Umbilical cord (tissue), 2 donors: ENCODE data around the gene PPP1R12A. TPM values are rescaled to one million over a fixed set of nuclear protein-coding genes. Genes with fewer than 3 reads are reported as not detected.

Experiments
- DNase-seq: peaks from one replicate; pipeline ENCODE4 v3.0.0-alpha.2; 2015; ENCODE audit warnings: low spot score
- total RNA-seq: library from RNA; depleted of rRNA; stranded (reverse); fragments of >200 nt; gene quantifications from one replicate; pipeline ENCODE4 v1.2.3, GENCODE V29; 2014; ENCODE audit warnings: low replicate concordance; ENCODE audit not compliant: insufficient read depth

The PPP1R12A gene
- total RNA-seq, 1 donor from 2014 or later: 452 TPM

DNA sequence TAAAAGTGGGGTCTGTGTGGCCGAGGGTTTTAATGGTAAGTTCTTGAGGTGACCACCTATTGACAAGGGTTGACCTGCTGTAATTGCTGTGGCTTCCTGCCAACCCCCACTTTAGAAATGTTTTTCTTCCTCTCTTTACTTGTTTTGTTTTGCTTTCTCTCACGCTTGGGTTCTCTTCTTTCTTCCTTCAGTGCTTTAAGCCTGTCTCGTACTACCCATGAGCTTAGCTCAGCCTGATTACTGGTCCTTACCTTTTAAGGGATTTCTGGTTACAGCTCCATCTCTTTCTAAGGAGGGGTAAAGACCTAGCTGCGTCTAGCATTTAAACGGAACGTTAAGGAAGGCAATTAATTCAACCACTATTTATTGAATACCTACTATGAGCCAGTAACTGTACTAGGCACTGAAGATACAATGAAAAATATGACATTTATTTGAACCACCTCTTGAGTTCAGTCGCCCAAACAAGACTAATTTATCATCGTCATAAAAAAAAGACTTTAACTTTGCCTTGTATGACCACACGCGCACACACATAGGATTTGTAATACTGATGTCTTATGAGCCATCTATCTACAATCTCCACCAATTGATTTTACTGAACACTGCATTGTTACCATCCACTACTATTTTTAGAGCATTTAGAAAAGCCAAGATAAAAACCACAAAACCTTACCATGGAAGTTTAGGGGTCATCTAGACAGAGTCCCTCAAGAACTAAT is 888 bp upstream of the PPP1R12A start:
- peak; percentile 56 for DNase-seq

DNA sequence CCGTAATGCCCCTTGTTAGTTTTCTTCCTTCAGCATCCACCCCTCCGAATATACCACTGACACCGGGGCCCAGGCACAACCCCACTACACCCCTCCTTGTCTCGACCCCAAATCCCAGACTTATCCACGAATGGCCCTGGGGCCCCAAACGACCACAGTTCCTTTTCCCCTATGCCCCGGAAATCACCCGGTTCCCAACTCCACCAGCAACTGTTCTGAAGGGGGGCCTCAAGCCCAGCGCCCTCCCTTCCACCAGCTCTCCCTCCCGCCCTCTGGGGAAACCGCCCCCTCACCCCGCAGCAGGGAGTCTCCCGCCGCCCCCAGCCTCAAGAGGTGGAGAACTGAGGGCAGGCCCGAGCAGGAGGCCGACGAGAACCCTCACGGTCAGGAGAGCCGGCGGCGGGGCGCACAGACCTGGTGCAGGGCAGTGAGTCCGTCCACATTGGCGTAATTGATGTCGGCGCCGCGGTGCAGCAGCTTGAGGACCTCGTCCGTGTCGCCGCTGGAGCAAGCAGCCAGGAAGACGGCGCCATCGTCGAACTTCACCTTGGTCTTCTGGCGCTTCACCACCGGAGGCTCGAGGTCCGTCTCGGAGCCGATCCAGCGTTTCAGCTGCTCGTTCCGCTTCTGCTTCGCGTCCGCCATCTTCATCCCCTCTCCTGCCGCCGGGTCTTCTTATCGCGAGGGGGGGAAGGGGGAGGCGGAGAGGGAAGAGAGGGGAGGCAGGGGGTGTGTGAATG is 446 bp downstream of the PPP1R12A start:
- DNase-seq: peak; percentile 75

DNA sequence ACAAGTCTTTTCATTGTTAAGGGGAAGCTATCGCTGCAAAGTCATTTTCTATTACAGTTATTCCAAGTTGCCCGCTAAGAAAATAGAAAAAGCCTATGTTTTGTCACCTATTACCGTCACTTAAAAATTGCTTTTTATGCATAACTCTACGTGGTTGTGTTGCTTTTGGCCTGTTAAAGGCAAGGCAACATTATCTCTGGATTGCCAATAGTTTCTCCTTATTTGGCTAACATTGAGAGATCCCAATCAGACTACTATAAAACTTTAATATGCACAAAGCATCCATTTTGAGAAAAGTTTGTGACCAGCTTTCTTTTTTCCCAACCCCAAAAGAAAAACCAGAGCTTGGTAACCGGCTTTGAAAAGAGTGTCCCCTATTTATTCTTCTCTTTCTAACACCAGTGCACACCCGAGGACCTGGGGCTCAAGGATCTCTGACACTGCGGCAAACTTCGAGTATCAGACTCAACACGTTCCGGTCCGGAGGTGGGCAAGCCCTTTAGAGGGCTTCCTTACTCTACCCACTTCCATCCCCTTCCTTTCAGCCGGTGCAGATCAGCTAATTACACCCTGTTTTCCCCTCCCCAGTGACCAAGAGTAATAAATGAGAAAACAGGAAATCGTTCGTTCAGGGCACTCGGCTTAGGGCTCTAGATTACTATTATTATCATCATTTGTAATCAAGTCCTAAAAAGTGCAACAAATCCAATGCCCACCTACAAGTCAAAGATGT is 1.2 kb downstream of the PPP1R12A start:
- DNase-seq: peak; percentile 35

DNA sequence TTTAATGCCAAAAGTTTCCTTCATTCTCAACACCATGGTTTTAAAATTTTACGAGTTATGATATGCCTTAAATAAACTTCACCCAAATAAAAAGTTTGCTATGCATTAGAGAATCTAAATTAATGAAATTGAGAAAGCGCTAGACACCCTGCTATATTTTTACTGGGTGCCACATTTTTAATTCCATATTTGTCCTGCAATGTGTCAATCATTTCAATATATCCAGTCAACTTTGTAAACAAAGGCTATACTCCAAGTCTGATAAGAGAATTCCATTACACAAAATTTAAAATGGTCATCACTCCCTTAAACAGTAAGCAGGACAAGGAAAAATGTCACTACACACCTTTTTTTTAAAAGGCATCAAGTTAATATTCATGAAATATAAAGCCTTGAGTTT is 1.9 kb downstream of the PPP1R12A start:
- no peak for DNase-seq

DNA sequence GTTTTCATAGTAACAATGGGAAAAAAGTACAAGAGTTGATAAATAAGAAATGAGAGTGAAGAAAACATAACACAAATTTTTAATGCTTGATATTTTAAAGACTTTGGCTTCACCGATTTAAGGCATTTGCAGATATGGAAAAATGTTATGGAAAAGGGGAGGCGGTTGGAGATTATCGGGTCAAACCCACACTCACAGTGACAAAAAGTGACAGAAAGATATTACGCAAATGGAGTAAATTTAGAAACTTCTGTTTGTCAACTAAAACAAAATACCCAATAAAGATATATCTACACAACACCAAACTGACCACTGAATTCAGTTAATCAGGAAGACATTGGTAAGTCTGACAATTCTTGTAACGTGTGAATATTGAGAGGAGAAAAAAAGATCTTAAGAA is 2.5 kb downstream of the PPP1R12A start:
- DNase-seq: no peak

DNA sequence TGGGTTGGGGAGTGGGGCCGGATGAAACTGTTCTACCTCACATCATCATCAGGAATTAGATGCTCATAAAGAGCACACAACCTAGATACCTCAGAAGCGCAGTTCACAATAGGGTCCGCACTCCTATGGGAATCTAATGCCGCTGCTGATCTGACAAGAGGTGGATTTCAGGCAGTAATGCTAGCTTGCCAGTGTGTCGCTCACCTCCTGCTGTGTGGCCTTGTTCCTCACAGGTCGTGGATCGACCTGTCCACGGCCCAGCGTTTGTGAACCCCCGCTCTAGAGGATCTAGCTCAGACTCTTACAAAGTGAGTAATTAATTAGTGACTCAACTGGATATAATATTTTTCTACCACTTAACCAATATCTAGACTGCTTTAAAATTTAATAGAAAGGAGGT is 5.8 kb downstream of the PPP1R12A start:
- DNase-seq: no peak

DNA sequence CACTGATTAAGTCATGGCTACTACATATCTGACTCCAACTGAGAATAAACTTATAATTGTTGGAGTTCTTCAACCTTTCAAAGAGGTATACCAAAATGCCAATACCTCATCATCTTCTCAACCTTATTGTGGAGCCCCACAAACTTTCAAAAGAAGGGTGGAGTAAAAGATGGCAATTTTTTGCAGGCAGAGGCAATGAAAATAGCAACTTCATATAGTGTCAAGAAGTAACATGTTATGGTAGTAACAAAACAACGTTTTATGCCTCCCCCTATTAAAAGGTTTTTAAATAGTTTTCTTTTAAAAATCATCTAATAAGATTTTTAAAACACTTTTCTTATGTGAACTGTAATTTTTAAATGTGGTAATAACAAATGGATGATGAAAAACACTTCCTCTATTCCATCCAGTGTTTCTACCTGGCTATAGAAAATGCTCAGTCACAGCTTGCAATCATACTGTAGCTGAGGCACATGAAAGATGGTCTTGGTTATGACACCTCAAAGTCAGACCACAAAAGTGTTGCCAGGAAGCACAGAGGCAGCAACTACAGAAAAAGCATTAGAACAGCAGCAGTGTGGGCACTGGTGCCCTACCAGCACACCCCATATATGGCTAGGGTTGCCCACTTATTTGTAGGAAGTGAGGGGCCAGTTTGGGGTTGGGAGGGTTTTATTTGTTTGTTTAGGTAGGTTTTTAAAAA is 7.0 kb downstream of the PPP1R12A start:
- no peak for DNase-seq

DNA sequence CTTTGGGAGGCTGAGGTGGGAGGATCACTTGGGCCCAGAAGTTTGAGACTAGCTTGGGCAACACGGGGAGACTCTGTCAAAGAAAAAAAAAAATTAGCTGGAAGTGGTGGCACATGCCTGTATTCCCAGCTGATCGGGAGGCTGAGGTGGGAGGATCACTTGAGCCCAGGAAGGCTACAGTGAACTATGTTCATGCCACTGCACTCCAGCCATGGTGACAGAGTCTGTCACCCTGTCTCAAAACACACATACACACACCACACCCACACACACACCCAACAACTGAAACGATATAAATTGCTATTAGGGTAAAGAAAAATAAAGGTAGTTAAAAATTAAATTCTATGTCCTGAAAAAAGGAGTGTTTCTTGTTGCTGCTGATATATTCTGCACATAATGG is 7.9 kb downstream of the PPP1R12A start:
- no peak for DNase-seq

DNA sequence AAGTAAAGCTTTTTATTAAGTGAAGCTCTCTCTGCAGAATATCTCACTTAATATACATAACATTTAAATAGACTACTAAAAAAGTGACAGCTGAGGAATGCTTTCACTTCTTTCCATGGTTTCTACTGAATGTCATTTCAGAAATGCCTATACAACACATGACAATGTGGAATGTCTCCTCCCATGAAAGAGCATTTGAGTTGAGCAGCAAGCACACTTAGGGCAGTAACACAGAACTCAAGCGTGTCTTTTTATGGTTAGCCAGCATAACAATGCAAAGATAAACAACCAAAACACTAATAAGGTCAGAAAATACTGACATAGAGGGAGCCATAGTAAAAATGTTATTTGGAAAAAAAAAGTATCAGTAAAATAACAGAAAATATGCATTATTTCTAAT is 9.4 kb downstream of the PPP1R12A start:
- DNase-seq: no peak

DNA sequence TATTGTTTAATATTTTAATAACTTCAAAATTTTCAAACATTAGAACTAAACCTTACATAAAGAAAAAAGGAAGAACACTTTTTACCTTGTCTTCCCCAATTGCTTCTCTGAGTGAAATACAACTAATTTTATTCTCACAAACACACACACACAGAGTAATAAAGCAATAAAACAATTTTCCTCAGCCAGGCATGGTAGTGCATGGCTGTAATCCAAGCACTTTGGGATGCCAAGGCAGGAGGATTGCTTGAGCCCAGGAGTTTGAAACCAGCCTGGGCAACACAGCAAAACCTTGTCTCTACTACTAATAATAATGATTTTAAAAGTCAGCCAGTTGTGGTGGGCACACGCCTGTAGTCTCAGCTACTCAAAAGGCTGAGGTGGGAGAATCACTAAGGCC is 13.1 kb downstream of the PPP1R12A start:
- DNase-seq: no peak

DNA sequence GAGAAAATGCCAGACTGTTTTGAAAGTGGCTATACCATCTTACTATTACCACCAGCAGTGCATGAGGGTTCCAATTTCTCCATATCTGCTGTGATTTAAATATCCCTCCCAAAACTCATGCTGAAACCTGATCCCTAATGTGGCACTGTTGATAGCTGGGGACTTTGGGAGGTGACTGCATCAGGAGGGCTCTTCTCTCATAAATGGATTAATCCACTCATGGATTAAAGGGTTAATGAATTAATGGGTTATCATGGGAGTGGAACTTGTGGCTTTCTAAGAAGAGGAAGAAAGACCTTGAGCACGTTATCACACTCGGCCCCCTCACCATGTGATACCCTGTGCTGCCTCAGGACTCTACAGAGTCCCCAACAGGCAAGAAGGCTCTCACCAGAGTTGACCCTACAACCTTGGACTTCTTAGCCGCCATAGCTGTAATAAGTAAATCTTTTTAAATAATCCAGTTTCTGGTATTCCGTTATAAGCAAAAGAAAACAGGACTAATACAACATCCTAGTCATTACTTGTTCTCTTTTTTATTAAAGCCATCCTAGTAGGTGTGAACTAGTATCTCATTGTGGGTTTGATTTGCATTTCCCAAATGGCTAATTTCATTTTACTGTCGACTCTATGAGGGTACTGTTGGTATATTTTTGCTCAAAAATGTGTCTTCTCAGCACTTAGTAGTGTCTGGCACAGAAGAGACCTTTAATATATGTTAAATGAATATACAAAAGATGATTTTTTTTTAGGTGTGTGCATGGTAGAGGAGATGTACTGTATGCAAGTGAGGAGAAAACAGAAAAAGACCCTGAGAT is 14.3 kb downstream of the PPP1R12A start:
- DNase-seq: no peak

DNA sequence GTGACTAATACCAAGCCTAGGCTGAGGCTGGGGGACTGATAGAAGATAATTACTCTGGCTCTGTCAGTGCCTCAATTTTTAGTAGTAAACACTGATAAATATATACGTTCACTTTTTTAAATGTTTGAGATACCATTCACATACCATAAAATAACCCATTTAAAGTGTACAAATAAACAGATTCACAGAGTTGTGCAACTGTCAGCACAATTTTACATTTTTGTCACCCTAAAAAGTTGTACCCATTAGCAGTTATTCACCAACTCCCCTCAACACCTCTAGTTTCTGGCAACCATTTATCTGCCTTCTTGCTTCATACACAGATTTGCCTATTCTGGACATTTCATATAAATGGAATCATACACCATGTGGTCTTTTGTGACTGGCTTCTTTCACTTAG is 15.1 kb downstream of the PPP1R12A start:
- DNase-seq: no peak

DNA sequence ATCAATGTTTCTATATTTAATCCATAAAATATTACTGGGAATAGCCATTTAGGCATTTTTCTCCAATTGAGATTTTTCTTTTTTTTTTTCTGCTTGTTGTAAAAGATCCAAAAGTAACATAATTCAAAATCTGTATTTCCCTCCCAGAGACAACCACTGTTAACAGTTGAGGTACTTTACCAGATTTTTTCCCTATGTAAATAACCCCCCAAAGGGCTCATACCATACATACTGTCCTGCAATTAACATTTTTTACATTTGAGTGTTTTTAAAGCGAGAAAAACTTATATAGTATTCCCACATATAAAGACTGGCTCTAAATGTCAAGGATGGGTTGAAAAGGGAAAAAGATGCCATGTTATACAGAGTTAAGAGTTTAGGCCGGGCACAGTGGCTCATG is 18.1 kb downstream of the PPP1R12A start:
- no peak for DNase-seq

DNA sequence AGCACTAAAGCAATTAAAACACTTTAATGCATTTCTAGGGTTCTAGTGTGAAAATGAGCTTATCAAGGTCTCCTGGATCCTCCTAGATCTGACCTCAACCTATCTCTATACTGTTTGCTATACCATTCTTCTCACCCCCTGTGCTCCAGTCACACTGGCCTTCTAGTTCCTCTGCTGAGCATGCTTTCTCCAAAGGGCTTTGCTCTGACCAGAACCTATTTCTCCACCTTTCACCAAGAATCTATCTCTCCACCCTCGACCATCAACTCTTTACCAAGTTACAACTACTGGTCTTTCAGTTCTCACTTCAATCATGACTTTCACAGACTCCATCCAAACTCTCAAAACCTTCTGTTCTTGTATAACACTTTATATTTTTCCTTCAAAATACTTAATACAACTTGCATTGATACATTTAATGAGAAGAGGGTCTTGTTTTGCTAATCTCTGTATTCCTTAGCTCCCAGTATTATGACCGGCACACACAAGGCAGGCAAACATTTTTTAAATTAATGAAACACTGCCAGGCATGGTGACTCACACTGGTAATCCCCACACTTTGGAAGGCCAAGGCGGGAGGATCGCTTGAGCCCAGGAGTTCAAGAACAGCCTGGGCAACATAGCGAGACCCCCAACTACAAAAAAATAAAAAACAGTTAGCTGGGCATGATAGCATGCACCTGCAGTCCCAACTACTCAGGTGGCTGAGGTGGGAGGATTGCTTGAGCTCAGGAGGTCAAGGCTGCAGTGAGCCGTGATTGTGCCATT is 22.8 kb downstream of the PPP1R12A start:
- no peak for DNase-seq

DNA sequence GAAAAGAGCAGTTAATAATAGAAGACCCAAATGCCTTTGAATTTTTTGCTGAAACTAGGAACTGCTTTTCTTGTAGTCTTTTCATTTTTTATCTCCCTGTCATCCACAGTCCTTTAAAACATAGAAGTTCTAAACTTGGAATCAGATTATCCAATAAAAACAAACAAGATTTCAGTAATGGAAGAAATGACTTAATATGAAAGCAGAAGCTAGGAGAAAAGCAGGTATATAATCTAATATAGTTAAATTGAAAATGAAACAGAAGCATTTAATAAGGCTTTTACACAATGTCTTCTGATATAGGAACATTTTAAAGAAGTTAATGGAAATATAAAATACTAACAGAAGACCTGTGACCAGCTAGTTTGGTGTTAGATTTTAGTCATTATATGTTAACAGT is 26.5 kb downstream of the PPP1R12A start:
- no peak for DNase-seq

DNA sequence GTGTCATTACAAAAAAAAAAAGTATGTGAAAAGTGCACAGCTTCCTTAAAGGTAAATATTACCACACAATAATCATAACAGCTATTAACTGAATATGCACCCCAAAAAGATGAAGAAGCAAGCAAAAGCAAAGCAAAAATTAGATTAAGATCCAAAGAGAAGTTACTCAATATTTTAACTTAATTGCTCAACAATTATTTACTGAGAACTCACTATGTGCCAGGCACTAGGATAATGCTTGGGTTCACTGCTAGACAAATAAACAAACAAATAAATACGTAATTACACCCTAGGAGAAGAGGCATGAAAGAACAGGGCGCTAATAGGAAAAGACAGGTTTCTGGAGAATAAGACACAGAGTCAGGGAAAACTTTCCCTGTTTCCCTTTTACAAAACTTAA is 33.4 kb downstream of the PPP1R12A start:
- DNase-seq: no peak

DNA sequence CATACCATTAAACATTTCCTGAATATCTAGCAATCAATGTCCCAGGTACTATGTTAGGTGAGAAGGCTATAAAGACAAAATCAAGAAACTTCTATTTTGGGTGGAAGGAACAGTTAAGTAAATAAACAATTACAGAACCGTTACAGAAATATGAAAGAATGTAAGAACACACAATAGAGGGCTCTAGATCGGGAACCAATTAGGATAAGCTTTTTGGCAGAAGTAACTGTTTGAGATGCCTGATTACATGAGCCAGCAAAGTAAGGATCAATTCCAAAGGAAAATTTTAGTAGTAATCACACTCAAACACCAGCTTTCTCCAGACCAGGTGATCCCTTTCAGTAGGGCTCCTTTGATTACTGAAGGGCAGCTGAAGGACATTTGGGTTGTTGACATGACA is 33.9 kb downstream of the PPP1R12A start:
- no peak for DNase-seq

DNA sequence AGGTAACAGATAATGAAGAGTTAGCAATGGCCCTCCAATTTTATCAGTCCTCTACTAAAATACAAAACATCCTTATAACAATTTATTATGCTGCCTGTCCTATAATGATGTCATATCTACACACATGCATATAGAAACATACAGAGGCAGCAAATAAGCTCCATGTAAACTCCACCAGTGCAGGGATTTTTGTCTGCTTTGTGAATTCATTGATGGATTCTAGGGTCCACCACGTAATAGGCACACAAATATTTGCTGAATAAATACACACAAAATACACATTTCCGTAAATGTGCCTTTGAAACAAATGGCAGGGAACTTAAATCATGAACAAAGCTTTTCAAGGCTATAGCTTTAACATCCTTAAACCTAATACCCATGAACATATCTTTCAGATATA is 34.7 kb downstream of the PPP1R12A start:
- no peak for DNase-seq

DNA sequence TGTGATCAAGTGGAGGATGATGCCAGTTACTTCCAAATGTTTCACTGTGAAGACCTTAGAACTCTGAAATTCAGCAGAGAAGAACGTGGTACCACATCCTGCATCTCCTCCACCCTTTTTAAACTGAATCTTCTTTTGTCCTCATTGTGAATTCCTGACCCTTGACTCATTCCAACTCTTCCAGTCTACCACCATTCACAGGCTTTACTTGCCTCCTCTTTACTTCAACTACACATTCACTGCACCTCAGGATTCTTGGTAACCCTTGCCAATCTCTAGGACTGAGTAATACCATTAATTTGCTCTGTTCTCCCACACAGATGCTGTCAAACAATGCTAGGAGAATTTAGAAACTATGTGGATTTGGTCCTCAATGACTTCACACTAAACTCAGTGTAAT is 37.3 kb downstream of the PPP1R12A start:
- DNase-seq: no peak

DNA sequence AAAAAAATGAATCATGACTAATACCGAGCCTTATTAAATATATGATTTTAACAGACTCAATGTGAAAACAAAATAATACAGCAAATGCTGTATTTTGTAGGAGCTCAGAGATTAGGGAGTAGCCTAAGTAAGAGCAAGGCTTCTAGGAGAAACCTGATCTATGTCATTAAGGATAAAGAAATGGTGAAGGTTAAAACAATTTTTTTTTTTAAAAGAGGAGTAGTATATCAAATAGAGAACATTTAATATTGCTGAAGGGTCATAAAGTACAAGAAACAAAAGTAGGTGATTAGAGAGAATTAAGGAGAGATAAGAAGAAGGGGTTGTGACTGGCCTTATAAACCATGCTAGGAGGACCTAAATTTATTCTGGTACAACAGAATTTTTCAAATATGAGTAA is 39.1 kb downstream of the PPP1R12A start:
- DNase-seq: no peak
